Astrocyte of the cerebellum (primary cell): ENCODE measurements around the gene BIN1.

ENCODE experiments used
- DNase-seq: peaks from one replicate; pipeline ENCODE4 v3.0.0-alpha.2; 2011; ENCODE audit warnings: low read depth
- H3K4me3 ChIP-seq: 2 replicates; pipeline ENCODE4 v1.5.1; 2011; ENCODE audit warnings: mild to moderate bottlenecking, low read depth, low read length, moderate library complexity
- in situ Hi-C: cut with HindIII; loops from 2 replicates; pipeline ENCODE4 v1.10.0; 2017; ENCODE audit warnings: low sequenced_read_pairs
- TF ChIP-seq, protein P1 (sequence below): IDR thresholded peaks from 2 replicates; pipeline ENCODE4 v1.5.1; 2012; ENCODE audit warnings: low read length, low read depth, moderate library complexity, mild to moderate bottlenecking; ENCODE audit errors: missing control alignments

BIN1 gene

DNA sequence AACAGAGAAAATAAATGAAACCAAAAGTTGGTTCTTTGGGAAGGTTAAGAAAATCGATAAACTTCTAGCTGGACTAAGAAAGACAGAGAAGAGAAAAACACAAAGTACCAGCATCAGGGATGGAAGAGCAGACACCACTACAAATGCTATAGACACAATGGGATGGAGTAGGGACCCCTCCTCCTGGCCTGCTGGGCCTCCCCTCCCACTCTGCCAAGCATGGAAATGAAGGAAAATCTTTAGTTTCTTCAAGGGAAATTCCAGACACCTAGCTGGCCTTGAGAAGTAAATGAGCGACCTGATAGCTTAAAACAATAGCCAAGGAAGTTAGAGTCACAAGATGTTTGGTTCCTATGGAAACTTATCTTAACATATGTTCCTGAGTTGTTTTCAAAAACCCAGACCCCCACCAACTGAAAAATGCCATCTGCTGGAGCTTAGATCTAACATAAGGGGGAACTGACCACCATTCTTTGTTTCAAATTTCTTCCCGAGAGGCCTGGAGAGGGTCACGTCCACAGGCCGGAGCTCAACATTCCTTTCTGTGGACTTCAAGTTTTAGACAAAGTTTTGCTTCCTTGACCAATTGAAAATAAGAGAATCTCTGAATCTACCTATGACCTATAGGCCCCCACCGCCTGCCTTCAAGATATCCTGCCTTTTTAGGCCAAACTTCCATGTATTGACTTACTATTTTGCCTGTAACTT lies 101.9 kb downstream of the BIN1 start:
- DNase-seq, result no peak
- in situ Hi-C loops, result no loop called here
- TF ChIP-seq, protein P1, sequence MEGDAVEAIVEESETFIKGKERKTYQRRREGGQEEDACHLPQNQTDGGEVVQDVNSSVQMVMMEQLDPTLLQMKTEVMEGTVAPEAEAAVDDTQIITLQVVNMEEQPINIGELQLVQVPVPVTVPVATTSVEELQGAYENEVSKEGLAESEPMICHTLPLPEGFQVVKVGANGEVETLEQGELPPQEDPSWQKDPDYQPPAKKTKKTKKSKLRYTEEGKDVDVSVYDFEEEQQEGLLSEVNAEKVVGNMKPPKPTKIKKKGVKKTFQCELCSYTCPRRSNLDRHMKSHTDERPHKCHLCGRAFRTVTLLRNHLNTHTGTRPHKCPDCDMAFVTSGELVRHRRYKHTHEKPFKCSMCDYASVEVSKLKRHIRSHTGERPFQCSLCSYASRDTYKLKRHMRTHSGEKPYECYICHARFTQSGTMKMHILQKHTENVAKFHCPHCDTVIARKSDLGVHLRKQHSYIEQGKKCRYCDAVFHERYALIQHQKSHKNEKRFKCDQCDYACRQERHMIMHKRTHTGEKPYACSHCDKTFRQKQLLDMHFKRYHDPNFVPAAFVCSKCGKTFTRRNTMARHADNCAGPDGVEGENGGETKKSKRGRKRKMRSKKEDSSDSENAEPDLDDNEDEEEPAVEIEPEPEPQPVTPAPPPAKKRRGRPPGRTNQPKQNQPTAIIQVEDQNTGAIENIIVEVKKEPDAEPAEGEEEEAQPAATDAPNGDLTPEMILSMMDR, result no peak
- no peak overlapping the region for H3K4me3 ChIP-seq

DNA sequence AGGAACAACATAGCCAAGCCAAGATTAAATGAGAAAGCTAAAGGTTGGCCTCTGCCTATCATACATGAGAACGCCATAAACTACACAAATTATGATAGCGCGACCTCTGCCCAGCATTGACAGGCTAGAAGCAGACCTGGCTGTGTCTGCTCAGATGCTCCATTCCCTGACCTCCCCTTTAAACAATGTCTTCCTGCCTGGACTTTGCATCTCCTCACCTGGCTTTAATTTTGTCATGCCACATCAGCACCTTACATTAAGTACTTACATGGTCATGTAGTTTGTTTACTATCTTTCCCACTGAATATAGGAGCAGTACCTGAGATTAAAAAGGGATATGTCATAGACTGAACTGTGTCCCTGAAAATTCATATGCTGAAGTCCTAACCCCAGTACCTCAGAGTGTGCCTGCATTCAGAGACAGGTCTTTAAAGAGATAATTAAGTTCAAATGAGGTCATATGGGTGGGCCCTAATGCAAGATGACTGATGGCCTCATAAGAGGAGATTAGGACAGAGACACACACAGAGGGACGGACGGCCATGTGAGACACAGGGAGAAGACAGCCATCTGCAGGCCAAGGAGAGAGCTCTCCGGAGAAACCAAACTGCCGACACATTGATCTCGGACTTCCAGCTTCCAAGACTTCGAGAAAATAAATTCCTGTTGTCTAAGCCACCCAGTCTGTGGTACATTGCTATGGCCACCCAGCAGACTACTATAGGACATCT lies 103.7 kb downstream of the BIN1 start:
- no peak overlapping the region for H3K4me3 ChIP-seq
- TF ChIP-seq, protein P1, result no peak
- in situ Hi-C loops, result no loop called here
- no peak for DNase-seq

DNA sequence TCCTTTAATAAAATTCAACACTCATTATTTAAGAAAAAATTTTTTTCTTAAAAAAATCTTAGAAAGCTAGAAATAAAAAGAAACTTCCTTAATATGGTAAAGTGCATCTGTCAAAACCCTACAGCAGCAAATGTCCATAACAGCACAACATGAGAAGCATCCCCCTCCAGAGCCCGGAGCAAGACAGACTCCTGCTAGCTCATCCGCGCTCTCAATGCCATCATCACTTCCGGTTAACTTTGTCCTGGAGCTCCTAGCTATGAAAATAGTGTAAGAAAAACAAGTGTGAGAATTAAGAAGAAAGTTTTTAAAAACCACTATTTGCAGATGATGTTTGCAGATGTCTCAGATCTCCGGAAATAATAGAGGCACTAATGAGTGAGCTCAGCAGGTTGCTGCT lies 105.2 kb downstream of the BIN1 start:
- TF ChIP-seq, protein P1, result no peak
- in situ Hi-C loops, result no loop called here
- H3K4me3 ChIP-seq, result no peak overlapping the region
- no peak for DNase-seq

DNA sequence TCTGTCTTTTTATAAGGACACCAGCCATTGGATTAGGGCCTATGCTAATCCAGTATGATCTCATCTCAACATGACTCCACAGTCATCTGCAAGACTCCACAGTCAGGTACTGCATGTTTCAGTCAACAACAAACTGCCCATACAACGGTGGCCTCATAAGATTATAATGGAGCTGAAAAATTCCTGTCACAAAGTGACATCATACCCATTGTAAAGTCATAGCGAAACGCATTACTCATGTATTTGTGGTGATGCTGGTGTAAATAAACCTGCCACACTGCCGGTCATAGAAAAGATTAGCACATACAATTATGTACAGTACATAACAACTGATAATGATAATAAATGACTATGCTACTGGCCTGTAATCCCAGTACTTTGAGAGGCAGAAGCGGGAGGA lies 106.0 kb downstream of the BIN1 start:
- no peak overlapping the region for H3K4me3 ChIP-seq
- in situ Hi-C loops, result no loop called here
- TF ChIP-seq, protein P1, result no peak
- no peak for DNase-seq

DNA sequence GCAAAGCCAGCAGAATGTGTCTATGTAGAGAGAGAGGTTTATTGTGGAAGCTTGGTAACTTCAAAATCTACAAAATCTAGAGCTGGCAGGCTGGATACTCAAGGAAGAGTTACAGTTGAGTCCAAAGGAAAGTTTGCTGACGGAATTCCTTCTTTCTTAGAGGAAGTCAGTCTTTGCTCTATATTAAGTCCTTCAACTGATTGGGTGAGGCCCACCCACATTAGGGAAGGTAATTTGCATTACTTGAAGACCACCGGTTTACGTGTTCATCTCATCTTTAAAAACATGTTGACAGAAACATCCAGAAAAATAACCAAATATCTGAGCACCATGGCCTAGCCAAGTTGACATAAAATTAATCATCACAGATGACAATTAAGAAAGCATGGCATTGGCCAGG lies 106.8 kb downstream of the BIN1 start:
- no peak for DNase-seq
- H3K4me3 ChIP-seq, result no peak overlapping the region
- in situ Hi-C loops, result no loop called here
- TF ChIP-seq, protein P1, result no peak

DNA sequence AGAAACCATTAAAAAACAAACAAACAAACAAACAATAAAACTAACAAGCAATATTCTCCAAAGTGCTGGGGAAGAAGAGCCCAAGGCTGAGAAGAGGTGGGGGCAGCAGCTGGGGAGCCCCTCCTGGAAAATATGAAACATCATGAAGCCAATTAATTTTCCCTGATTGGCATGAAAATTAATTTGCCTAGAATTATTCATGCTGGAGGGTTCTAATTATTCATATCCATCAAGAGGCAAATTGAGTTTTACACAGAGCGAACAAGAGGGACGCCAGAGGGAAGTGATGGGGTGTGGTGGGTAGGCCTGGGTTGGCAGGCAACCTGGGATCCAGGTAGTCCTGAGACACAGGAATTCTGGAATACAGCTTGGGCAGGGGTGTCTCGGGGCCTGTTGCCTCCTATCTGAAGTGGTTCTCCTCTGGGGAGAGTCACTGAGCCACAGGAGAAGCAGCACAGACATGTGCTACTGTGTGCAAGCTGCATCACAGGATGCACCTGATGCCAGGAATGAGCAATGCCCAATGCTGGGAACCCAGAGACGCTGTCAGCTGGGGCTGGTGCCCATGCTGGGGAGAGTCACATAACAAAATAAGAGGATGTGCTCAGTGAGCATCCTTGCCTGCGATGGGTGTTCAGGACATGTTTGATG lies 107.7 kb downstream of the BIN1 start:
- no peak overlapping the region for H3K4me3 ChIP-seq
- TF ChIP-seq, protein P1, result no peak
- in situ Hi-C loops, result no loop called here
- DNase-seq, result no peak
